Measurements from ENCODE around the gene CCM2. TPM values are rescaled to one million over a fixed set of nuclear protein-coding genes. Genes with fewer than 3 reads are reported as not detected.

CCM2 gene
- total and polyA plus RNA-seq, 2 of the 8 experiments (the other 6 are each of a cell fraction or from before 2014, with no cell fraction given), result 31.6 to 41.2 TPM

DNA sequence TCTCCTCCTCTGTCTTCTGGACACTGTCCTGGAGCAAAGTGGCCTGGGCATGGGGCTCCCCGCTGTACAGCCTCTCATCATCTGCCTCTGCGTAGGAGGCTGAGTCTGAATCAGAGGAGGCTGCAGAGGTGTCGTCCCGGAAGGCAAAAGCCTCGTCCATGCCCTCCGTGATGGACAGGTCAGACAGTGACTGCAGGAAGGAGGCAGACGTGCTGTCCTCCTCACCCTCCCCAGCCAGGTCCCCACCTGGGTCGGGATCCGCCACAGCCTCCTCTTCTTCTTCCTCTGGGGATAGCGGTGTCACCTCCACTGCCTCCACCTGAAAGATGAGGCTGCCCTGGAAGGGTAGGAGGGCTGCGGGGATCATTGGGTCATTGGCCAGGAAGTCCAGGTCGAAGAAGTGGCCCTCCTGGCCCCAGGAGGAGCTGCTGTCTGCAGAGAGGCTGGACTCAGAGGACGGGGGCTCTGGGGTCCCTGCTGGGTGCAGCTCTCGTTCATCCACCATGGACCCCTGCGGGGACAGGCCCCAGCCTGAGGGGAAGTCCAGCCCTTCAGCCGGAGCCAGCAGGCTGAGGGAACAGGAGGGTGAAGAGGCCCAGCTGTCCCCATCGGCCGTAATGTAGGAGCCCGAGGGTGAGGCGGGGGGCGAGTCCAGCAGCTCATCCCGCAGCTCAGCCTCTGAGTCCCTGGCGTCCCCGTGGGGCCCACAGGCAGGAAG, 85.1 kb downstream of the CCM2 start:
- H2BK120ac ChIP-seq (replicated peaks; ENCODE audit: low read depth, low read length), result no peak overlapping the region
- POLR2A ChIA-PET (ENCODE audit: partially characterized antibody), result interaction anchor here (1.5 kb wide), 1 partner anchor 20 kb away, joined by 5 read pairs; no protein-coding TSS in a partner anchor
- no peak for DNase-seq (ENCODE audit: low read depth in 1 of 2, low spot score in 2 of 2)
- no peak overlapping the region for H4K5ac ChIP-seq (ENCODE audit: insufficient read length, low read depth, low read length)
- H3K4me3 ChIP-seq (ENCODE audit: extremely low read depth in 1 of 4, insufficient read depth in 2 of 4, low read depth in 3 of 4, low read length in 4 of 4), result no peak overlapping the region
- no peak overlapping the region for H2AK5ac ChIP-seq (ENCODE audit: low read depth, low read length)
- H2BK20ac ChIP-seq (ENCODE audit: low read length), result no peak overlapping the region
- H3K23me2 ChIP-seq (ENCODE audit: low read depth, low read length), result peaks cover 2% of the 10 kb centered on the region; the same call in 1 of the 2 replicates
- no peak overlapping the region for H2BK5ac ChIP-seq (ENCODE audit: low read depth, low read length)
- no peak overlapping the region for H2BK15ac ChIP-seq (ENCODE audit: low read length)
- no peaks in the 10 kb centered on the region for H3K79me1 ChIP-seq (ENCODE audit: low read depth, low read length)
- no peak overlapping the region for H2BK12ac ChIP-seq (ENCODE audit: low read depth, low read length)
- no peak overlapping the region for H3K56ac ChIP-seq (replicated peaks; ENCODE audit: insufficient read length, low read depth, low read length)
- peaks cover 0 to 7% (median 2%) of the 10 kb centered on the region in 4 experiments; a peak in 2 of 7 replicates for H3K4me1 ChIP-seq (replicated peaks in 1 of 4; ENCODE audit: control insufficient read depth in 3 of 4, insufficient read depth in 4 of 4, low read length in 3 of 4)
- H3K27me3 ChIP-seq (replicated peaks in 1 of 4; ENCODE audit: control insufficient read depth in 3 of 4, extremely low read depth in 1 of 4, insufficient read depth in 3 of 4, low read length in 3 of 4), result peaks cover 0 to 15% (median 10%) of the 10 kb centered on the region in 4 experiments; a peak in 5 of 7 replicates
- FAIRE-seq, result no peak
- no peak overlapping the region for H3K14ac ChIP-seq (ENCODE audit: insufficient read length)
- no peaks in the 10 kb centered on the region for H3K79me2 ChIP-seq (ENCODE audit: control insufficient read depth in 1 of 2, insufficient read depth in 2 of 2, low read length in 2 of 2)
- 91% methylated on average over 16 of the region's 24 CpGs; no CpG with 5 or more reads in 1 of the 2 experiments for WGBS, 2 experiments (ENCODE audit: extremely low coverage in 1 of 2, insufficient coverage in 1 of 2, insufficient read length in 1 of 2, insufficient replicate concordance in 2 of 2, low coverage in 1 of 2, low lambda C conversion rate in 2 of 2, missing lambda C conversion rate in 1 of 2)
- H3K18ac ChIP-seq (ENCODE audit: extremely low read depth, low read length), result no peak overlapping the region; the same call in 1 of the 2 replicates
- no peak overlapping the region for H3K4ac ChIP-seq (replicated peaks; ENCODE audit: insufficient read length, low read depth, low read length)
- no peak overlapping the region for H3K23ac ChIP-seq (ENCODE audit: insufficient read length)
- H3K36me3 ChIP-seq (ENCODE audit: control insufficient read depth in 2 of 4, insufficient read depth in 4 of 4, low read length in 3 of 4), result no peaks in the 10 kb centered on the region
- no peak overlapping the region for H2AFZ ChIP-seq (ENCODE audit: low read length)
- no peak overlapping the region for H4K91ac ChIP-seq (replicated peaks; ENCODE audit: insufficient read length, low read length)
- no peak overlapping the region for H3K27ac ChIP-seq (ENCODE audit: low read depth, low read length)
- peaks cover 0 to 3% of the 10 kb centered on the region in 2 experiments for H4K20me1 ChIP-seq (replicated peaks in 1 of 2; ENCODE audit: control insufficient read depth in 1 of 2, insufficient read depth in 2 of 2, low read length in 2 of 2)
- no peak overlapping the region; the same call in 1 of the 2 replicates for H4K8ac ChIP-seq (ENCODE audit: extremely low read depth, insufficient read depth, low read length)
- H3K9ac ChIP-seq (replicated peaks in 1 of 4; ENCODE audit: extremely low read depth in 1 of 4, low read depth in 3 of 4, low read length in 3 of 4), result no peak overlapping the region
- no peak overlapping the region for H3K4me2 ChIP-seq (ENCODE audit: insufficient read depth in 1 of 2, low read depth in 2 of 2, low read length in 2 of 2)
- H3K9me3 ChIP-seq (ENCODE audit: insufficient read depth in 2 of 2, low read depth in 1 of 2, low read length in 1 of 2), result no peaks in the 10 kb centered on the region
- CTCF ChIA-PET (ENCODE audit: partially characterized antibody), result interaction anchor here (0.9 to 1.5 kb wide), 4 partner anchors 14 to 112 kb away, joined by 3 to 4 read pairs (median 4); no protein-coding TSS in a partner anchor
- TF ChIP-seq MAFK (IDR thresholded peaks at IDR 0.05; ENCODE audit: low read depth, low read length) (no peak), CBX8 (IDR thresholded peaks at IDR 0.05; ENCODE audit: borderline replicate concordance, low read depth, low read length) (no peak), JUND (IDR thresholded peaks at IDR 0.05; ENCODE audit: low read length) (no peak), CREB1 (IDR thresholded peaks at IDR 0.05) (no peak), ASH2L (IDR thresholded peaks at IDR 0.05; ENCODE audit: low read length) (no peak), TEAD4 (IDR thresholded peaks at IDR 0.05; ENCODE audit: low read depth, low read length) (no peak), RFX5 (IDR thresholded peaks at IDR 0.05; ENCODE audit: borderline replicate concordance, low read depth, low read length) (no peak), BCL11A (IDR thresholded peaks at IDR 0.05; ENCODE audit: low read depth in 2 of 2, low read length in 2 of 2) (no peak), SP4 (IDR thresholded peaks at IDR 0.05; ENCODE audit: low read length) (no peak), CTCF (IDR thresholded peaks at IDR 0.05; ENCODE audit: control extremely low read depth in 1 of 3, insufficient read depth in 1 of 3, low read depth in 1 of 3, low read length in 3 of 3) (no peak), CBX5 (IDR thresholded peaks at IDR 0.05; ENCODE audit: low read depth, low read length) (no peak)

Data from H1 (cell line).